ENCODE results near the gene INO80C. TPM values are rescaled to one million over a fixed set of nuclear protein-coding genes. Genes with fewer than 3 reads are reported as not detected.

The INO80C gene
- total RNA-seq, 1 donor from 2014 or later = 30.0 TPM

DNA sequence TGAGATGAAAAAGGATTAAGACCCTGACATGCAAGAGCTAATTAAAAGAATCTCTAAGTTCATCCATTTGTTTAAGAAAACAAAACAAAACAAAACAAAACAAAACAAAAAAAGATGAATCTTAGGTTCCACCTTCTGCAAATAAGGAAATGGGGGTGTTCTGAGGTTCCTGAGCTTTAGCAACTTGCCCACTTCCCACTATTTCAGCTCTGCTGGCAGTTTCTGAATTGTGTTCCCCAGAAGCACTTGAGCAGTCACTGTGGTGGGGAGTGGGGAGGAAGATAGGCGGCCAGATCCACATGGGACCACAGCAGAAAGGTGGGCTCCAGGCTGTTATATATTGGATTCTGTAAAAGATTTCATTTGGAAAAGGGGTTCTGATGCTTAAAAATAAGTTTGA is 20.3 kb downstream of the INO80C start:
- Mint-ChIP-seq H3K4me3 (no peak overlapping the region), H3K4me1 (no peaks in the 10 kb centered on the region), H3K9me3 (peaks cover 7% of the 10 kb centered on the region), H3K27ac (no peak overlapping the region), H3K27me3 (ENCODE audit: low read depth) (no peaks in the 10 kb centered on the region), H3K36me3 (peaks cover 23% of the 10 kb centered on the region)
- TF ChIP-seq, protein P1, sequence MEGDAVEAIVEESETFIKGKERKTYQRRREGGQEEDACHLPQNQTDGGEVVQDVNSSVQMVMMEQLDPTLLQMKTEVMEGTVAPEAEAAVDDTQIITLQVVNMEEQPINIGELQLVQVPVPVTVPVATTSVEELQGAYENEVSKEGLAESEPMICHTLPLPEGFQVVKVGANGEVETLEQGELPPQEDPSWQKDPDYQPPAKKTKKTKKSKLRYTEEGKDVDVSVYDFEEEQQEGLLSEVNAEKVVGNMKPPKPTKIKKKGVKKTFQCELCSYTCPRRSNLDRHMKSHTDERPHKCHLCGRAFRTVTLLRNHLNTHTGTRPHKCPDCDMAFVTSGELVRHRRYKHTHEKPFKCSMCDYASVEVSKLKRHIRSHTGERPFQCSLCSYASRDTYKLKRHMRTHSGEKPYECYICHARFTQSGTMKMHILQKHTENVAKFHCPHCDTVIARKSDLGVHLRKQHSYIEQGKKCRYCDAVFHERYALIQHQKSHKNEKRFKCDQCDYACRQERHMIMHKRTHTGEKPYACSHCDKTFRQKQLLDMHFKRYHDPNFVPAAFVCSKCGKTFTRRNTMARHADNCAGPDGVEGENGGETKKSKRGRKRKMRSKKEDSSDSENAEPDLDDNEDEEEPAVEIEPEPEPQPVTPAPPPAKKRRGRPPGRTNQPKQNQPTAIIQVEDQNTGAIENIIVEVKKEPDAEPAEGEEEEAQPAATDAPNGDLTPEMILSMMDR (IDR thresholded peaks at IDR 0.05; ENCODE audit: unreplicated experiment) = no peak
- DNase-seq (ENCODE audit: low spot score in 2 of 2, unreplicated experiment in 2 of 2) = no peak

DNA sequence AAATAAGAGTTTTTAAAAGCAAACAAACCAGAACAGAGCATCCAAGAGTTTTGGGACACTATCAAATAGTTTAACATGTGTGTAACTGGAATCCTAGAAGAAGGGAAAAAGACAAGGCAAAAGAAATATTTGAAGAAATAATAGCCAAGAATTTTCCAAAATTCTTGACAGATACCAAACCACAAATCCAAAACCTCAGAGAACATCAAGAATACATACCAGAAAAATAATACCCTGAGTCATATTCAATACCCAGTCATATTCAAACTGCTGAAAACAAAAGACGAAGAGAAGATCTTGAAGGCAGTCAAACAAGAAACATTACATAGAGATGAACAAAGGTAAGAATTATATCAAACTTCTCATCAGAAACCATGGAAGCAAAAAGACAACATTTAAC is 22.9 kb downstream of the INO80C start:
- Mint-ChIP-seq H3K36me3 (peaks cover 26% of the 10 kb centered on the region), H3K4me1 (peaks cover 2% of the 10 kb centered on the region), H3K4me3 (no peak overlapping the region), H3K27me3 (ENCODE audit: low read depth) (no peaks in the 10 kb centered on the region), H3K27ac (no peak overlapping the region), H3K9me3 (peaks cover 7% of the 10 kb centered on the region)
- DNase-seq (ENCODE audit: low spot score in 2 of 2, unreplicated experiment in 2 of 2) = no peak
- TF ChIP-seq, protein P1 (IDR thresholded peaks at IDR 0.05; ENCODE audit: unreplicated experiment) = no peak

DNA sequence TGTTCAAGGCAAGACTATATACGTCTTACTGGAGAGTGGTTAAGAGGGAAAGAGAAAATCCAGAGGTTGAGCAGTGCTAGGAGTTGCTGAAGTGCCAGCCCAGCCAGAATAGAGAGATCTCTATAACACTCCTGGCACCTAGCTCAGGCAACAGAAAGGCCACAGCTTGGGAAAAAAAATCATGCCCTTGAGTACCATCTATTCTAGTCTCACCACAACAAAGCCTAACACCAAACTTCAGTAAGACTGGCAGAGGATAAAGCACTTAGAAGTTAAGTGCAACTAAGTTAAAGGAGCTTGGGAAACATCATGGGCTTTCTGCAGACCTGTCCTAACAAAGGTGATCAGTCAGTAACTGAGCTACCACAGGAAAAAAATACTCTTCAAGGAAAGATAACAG is 24.2 kb downstream of the INO80C start:
- H3K4me1 Mint-ChIP-seq = peaks cover 2% of the 10 kb centered on the region
- H3K27me3 Mint-ChIP-seq (ENCODE audit: low read depth) = no peaks in the 10 kb centered on the region
- DNase-seq (ENCODE audit: low spot score in 2 of 2, unreplicated experiment in 2 of 2) = no peak
- no peak overlapping the region for H3K4me3 Mint-ChIP-seq
- H3K9me3 Mint-ChIP-seq = peaks cover 7% of the 10 kb centered on the region
- peaks cover 26% of the 10 kb centered on the region for H3K36me3 Mint-ChIP-seq
- H3K27ac Mint-ChIP-seq = no peak overlapping the region
- TF ChIP-seq, protein P1 (IDR thresholded peaks at IDR 0.05; ENCODE audit: unreplicated experiment) = no peak

DNA sequence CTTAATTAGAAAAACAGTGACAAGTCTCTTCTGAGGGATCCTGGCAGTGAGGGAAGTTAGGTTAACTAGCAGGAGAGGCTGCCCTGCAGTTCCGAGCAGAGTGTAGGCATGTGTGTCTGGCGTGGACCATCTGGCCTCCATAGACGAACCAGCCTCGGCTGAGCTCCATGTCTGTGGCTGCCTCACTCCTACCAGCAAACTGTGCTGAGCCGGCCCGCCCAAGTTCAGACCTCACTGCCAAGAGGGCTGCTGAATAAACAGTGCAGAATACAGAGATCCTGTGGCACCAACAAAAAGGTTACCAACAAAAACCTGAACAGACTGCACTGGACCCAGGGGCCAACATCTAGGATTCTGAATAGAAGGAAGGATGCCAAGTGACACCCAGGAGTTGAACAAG is 27.3 kb downstream of the INO80C start:
- DNase-seq (ENCODE audit: low spot score in 2 of 2, unreplicated experiment in 2 of 2) = no peak
- Mint-ChIP-seq H3K4me3 (no peak overlapping the region), H3K9me3 (peaks cover 7% of the 10 kb centered on the region), H3K27me3 (ENCODE audit: low read depth) (no peaks in the 10 kb centered on the region), H3K27ac (no peak overlapping the region), H3K4me1 (peaks cover 2% of the 10 kb centered on the region), H3K36me3 (peaks cover 24% of the 10 kb centered on the region)
- TF ChIP-seq, protein P1 (IDR thresholded peaks at IDR 0.05; ENCODE audit: unreplicated experiment) = no peak

DNA sequence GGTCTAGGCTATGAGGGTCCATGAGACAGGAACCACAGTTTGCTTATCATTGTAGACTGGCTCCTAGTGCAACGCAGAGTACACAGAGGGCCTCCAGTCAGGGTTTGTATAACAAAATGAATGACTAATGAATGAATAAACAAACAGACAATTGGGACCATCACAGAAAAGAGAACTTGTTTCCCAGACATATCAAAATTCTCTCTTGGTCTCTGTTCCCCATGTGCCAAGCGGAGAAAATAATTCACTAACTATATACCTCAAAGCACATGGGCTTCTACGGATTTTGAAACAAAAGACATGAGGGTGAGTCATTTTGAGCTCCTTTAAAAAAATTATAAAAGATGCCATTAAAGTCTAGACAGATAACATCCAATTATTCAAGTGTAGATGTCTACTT is 28.0 kb downstream of the INO80C start:
- Mint-ChIP-seq H3K36me3 (peaks cover 18% of the 10 kb centered on the region), H3K4me1 (peaks cover 2% of the 10 kb centered on the region), H3K4me3 (no peak overlapping the region), H3K27me3 (ENCODE audit: low read depth) (no peaks in the 10 kb centered on the region), H3K9me3 (peaks cover 2% of the 10 kb centered on the region), H3K27ac (no peak overlapping the region)
- DNase-seq (ENCODE audit: low spot score in 2 of 2, unreplicated experiment in 2 of 2) = no peak
- TF ChIP-seq, protein P1 (IDR thresholded peaks at IDR 0.05; ENCODE audit: unreplicated experiment) = no peak

DNA sequence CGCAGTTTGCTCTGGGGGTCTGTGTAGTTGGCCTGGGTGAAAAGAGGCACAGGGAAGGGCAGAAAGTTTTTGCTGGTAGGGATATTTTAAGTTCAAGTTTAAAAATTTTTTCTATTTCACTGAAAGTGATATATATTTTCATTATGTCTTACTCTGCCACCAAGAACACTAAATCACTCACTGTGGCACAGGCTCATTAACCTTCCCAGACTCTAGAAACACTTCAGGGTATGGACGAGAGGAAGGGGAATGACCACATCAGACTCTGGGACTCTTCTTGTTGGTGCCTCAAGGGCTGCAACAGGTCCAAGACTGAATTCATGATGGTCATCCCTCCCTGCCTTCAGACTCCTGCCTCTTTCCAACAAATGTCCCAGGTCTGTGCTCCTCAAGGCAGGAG is 29.0 kb downstream of the INO80C start:
- DNase-seq (ENCODE audit: low spot score in 2 of 2, unreplicated experiment in 2 of 2) = no peak
- Mint-ChIP-seq H3K27ac (no peak overlapping the region), H3K4me3 (no peak overlapping the region), H3K4me1 (peaks cover 2% of the 10 kb centered on the region), H3K9me3 (no peaks in the 10 kb centered on the region), H3K27me3 (ENCODE audit: low read depth) (no peaks in the 10 kb centered on the region), H3K36me3 (peaks cover 14% of the 10 kb centered on the region)
- TF ChIP-seq, protein P1 (IDR thresholded peaks at IDR 0.05; ENCODE audit: unreplicated experiment) = no peak

Data from mesothelial cell of epicardium (in vitro differentiated cells).